Astrocyte of the cerebellum (primary cell): ENCODE data around the gene IPO11.

Experiments
- DNase-seq: peaks from one replicate; pipeline ENCODE4 v3.0.0-alpha.2; 2011; ENCODE audit warnings: low read depth
- H3K4me3 ChIP-seq: 2 replicates; pipeline ENCODE4 v1.5.1; 2011; ENCODE audit warnings: mild to moderate bottlenecking, low read depth, low read length, moderate library complexity
- CTCF ChIP-seq: IDR thresholded peaks from 2 replicates; pipeline ENCODE4 v1.5.1; 2012; ENCODE audit warnings: low read length, low read depth, moderate library complexity, mild to moderate bottlenecking; ENCODE audit errors: missing control alignments
- in situ Hi-C: cut with HindIII; loops from 2 replicates; pipeline ENCODE4 v1.10.0; 2017; ENCODE audit warnings: low sequenced_read_pairs

IPO11 gene

GRCh38 chr5:62585751-62586150 lies 173.2 kb downstream of the IPO11 start:
- in situ Hi-C loops = no loop called here
- no peak for DNase-seq
- no peak overlapping the region for H3K4me3 ChIP-seq
- TF ChIP-seq CTCF = no peak

GRCh38 chr5:62587737-62588136 lies 175.2 kb downstream of the IPO11 start:
- in situ Hi-C loops = no loop called here
- no peak overlapping the region for H3K4me3 ChIP-seq
- no peak for TF ChIP-seq CTCF
- DNase-seq = no peak

- no peak for TF ChIP-seq CTCF
- H3K4me3 ChIP-seq = no peak overlapping the region
- in situ Hi-C loops = no loop called here
- DNase-seq = no peak
Measured at GRCh38 chr5:62588668-62589067, 176.1 kb downstream of the IPO11 start.

- in situ Hi-C loops = no loop called here
- no peak overlapping the region for H3K4me3 ChIP-seq
- no peak for TF ChIP-seq CTCF
- no peak for DNase-seq
Measured at GRCh38 chr5:62589504-62589903, 176.9 kb downstream of the IPO11 start.

- TF ChIP-seq CTCF = no peak
- H3K4me3 ChIP-seq = no peak overlapping the region
- DNase-seq = no peak
- in situ Hi-C loops = no loop called here
Measured at GRCh38 chr5:62590387-62590786, 177.8 kb downstream of the IPO11 start.

- no peak for DNase-seq
- H3K4me3 ChIP-seq = no peak overlapping the region
- TF ChIP-seq CTCF = no peak
- in situ Hi-C loops = no loop called here
Measured at GRCh38 chr5:62592558-62592957, 180.0 kb downstream of the IPO11 start.

GRCh38 chr5:62593331-62593730 lies 180.8 kb downstream of the IPO11 start:
- DNase-seq = no peak
- in situ Hi-C loops = no loop called here
- TF ChIP-seq CTCF = no peak
- H3K4me3 ChIP-seq = no peak overlapping the region
